HUDEP-2 (cell line): ENCODE results near the gene MBOAT1.
"Not testable (repeated sequence)": the region's sequence is repeated elsewhere in the genome, so short reads cannot be mapped to it uniquely, and the experiment has no call there.

Experiments used
- DNase-seq, 76 experiments: peaks; one replicate each; lab custom pipeline; 2025; ENCODE audit not compliant: unreplicated experiment in 76 of 76; lab: John Stamatoyannopoulos, UW

The MBOAT1 gene

DNA sequence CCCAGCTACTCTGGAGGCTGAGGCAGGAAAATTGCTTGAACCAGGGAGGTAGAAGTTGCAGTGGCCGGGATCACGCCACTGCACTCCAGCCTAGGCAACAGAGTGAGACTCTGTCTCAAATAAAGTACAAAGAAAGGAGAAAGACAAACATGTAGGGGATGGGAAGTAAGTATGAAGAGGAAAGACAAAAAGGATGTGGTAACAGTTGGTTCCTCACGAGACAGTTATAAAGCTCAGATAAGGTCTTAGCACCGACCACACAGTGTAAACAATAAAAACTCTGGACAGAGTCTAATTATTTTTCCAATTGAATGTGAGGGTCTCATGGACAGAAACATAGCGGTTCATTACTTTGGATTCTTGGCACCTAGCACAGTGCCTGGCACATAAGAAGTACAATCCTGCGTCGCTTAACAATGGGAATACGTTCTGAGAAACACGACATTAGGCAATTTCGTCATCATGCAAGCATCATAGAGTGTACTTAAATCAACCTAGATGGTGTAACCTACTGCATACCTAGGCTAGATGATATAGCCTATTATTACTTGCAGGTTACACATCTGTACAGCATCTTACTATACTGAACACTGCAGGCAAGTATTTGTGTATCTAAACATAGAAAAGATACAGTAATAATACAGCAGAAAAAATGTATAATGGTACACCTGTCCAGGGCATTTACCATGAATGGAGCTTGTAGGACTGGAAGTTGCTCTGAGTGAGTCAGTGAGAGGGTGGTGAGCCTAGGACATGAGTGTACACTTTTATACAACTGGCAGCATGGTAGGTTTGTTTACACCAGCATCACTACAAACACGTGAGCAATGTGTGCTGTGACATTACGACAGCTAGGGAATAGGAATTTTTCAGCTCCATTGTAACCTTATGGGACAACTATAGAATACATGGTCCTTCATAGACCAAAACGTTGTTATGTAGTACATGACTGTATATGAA is 38.2 kb downstream of the MBOAT1 start:
- DNase-seq: no peak

DNA sequence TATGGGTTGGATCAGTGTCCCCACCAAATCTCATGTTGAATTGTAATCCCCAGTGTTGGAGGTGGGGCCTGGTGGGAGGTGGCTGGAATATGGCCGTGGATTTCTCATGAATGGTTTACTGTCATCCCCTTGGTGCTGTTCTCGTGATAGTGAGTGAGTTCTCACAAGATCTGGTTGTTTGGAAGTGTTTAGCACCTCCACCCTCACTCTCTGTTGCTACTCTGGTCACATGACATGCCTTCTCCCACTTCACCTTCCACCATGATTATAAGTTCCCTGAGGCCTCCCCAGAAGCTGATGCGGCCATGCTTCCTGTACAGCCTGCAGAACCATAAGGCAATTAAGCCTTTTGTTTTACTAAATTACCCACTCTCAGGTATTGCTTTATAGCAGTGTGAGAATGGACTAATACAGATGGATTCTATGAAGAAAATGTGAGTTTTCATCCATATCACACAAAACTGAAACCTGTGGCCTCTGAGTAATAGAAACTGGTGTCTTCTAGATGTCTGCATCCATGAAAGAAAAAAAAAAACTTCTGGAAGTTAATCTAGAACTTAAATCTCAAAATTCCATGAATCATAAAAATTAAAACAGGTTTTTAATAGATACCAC is 39.3 kb downstream of the MBOAT1 start:
- DNase-seq: no peak

DNA sequence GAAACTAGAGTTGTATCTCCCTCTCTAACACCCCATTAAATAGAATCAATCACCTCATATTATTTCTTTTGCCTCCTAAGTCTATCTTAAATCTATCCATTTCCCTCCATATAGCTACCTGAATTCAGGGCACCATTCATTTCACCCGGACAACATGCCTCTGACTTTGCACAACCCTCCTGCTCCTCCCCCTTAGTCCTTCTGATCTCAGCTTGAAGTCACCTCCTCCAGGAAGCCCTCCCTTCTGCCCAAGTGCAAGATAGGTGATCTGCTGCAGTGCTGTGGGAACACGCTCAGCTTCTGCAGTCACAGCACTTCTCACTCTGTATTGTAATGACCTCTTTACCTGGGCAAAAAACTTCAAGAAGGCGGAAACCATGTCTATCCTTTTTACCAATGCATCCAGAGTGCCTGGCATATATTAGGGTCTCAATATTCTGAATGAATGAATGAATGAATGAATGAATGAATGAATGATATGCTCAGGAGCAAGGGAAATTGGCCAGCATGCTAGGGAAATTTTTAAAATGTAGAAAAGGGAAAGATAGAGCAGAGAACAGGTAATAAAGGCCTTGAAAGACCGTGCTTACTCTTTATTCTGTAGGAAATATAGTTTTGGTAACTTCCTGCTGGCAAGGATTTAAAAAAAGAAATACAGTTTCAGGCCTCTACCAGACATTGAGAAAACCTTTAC is 41.7 kb downstream of the MBOAT1 start:
- no peak for DNase-seq

- peak in 6 of 76 experiments; percentile 6 to 26 (median 18) for DNase-seq
Observed at GRCh38 chr6:20169786-20170185, 42.5 kb downstream of the MBOAT1 start.

GRCh38 chr6:20169119-20169557 is 43.1 kb downstream of the MBOAT1 start:
- DNase-seq: peak in 3 of 76 experiments; percentile 14 to 21 (median 20)

DNA sequence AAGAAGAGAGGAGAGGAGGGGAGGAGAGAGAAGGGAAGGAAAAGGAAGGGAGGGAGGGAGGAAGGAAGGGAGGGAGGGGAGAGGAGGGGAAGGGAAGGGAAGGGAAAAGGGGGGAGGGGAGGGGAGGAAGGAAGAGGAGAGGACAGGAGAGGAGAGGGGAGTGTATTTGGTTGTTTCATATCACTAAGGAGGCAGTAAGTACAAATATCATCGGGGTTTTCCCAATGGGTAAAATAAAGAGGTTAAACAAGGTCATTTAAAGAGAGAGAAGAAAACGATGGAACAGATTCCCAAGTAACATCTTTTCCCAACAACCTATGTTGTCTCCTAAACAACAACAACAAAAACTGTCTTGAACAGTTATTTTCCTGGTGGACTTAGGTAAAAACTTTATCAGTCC is 43.6 kb downstream of the MBOAT1 start:
- no peak for DNase-seq

GRCh38 chr6:20167601-20168000 is 44.7 kb downstream of the MBOAT1 start:
- DNase-seq: no peak

DNA sequence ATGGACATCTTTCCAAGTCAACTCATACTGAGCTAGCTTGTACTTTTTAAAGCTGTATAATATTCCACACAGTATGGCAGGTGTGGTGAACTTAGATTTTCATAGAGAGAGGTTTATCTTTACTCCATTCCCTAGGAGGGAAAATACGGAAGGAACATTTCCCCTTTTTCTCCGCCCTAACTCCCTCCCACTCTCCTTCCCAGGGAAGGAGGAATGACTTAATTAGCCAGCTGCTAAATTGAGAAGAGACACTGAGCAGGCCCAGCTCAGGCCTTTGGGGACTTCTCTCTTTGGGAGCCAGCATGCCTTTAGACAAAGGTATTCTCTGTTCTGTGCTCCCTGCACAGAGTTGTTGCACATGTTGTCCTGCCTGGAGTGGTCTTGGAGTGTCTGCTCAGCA is 46.1 kb downstream of the MBOAT1 start:
- no peak for DNase-seq

DNA sequence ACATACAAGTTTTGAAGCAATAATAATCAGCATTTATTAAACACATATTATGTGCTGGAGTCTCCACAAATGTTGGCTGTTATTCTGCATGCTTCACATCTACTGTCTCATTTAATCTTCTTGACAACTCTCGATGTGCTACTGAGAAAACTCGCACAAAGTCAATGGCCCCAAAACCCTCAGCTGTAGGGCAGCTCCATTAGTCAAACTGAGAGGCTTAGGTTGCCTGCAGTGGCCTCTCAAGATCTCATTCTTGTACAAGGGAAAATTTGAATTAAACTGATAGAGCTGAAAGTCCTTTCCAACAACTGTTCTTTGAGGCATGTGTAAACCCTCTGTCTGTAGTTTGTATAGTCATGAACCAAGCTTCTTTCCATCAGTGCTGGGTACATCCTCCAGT is 49.8 kb downstream of the MBOAT1 start:
- DNase-seq: no peak

DNA sequence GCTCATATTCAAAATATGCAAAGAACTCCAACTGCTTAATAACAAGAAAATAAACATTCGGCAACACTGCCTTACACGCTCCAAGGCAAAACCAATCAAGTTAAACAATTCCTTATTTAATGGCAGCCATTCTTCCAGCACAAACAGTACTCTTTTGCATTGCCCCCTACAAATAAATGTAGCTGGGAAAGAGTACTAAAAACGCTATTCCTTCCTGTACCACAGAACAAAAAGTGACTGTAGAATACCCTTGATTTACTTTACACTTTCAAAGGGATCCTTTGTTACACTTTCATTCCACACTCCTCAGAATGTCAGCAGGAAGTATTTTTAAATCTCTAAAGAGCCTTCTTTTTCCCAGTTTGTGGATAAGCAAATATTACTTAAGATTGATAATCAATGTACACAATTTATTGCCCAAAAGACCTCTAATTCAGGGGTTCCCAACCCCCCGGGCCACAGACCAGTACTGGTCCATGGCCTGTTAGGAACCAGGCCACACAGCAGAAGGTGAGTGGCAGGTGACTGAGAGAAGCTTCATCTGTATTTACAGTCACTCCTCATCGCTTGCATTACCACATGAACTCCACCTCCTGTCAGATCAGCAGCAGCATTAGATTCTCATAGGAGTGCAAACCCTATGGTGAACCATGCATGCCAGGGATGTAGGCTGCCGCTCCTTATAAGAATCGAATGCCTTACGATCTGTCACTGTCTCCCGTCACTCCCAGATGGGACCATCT is 51.6 kb downstream of the MBOAT1 start:
- DNase-seq: no peak

- no peak for DNase-seq
Observed at GRCh38 chr6:20159781-20160540, 52.3 kb downstream of the MBOAT1 start.

GRCh38 chr6:20159098-20159497 is 53.2 kb downstream of the MBOAT1 start:
- no peak for DNase-seq

GRCh38 chr6:20158676-20159075 is 53.6 kb downstream of the MBOAT1 start:
- DNase-seq: peak in 2 of 76 experiments; percentile 19

DNA sequence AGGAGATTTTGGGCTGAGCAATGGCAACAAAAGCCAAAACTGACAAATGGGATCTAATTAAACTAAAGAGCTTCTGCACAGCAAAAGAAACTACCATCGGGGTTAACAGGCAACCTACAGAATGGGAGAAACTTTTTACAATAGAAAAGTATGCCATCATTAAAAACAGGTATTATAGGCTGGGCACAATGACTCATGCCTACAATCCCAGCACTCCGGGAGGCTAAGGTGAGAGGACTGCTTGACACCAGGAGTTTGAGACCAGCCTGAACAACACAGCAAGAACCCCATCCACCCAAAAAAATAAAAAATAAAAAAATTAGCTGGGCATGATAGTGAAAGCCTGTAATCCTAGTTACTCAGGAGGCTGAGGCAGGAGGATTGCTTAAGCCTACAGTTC is 55.4 kb downstream of the MBOAT1 start:
- no peak for DNase-seq

DNA sequence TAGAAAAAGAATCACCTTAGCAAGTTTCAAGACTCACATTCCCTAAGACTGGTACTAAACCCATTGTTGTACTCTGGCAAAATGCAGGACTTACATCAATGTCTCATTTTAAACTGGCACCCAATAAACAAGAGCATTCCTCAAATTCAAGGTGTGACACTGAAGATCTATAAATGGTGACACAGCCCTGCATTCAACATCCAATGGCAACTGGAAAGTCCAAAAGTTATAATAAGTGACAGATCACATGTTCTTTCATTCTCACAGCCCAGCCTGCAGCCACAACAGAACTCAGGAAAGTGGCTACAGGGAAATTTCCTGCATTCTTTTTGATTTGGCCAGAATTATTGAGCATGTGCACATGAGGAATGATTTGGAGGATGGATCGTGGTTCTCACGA is 57.5 kb downstream of the MBOAT1 start:
- DNase-seq: no peak

DNA sequence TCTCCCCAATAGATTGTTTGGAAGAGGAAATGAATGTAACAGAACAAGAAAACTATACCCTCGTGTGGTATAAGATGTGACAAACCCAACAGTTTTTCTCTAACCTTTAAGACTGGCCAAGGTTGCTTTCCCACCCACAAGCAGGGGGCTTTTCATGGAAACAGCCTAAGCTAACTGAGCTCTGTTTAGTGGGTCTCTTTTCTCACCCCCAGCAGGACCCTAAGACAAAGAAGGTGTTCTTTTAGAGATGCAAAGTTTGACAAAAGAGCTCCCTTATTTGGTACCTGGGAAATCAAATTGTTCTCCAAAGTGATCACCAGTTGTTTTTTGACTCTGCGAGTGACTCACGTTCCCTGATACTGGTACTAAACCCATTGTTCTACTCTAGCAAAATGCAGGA is 59.1 kb downstream of the MBOAT1 start:
- no peak for DNase-seq

DNA sequence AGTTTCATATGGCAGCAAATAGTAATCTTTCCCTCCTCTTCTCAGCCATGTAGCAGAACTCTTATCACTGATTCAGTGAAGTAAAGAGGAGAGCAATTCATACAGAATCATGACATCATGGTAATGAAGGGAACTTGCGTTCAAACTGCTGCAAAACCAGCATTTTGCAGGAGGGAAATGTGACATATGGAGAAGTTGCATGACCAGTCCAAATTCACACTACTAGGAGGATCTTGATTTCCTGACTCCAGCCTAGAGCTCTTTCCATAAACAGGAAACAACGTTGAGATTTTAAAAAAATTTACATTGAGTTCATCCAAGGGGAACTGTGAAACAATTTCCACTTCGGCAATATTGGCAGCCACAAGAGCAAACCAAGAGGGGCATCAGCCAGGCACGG is 63.8 kb downstream of the MBOAT1 start:
- DNase-seq: no peak

DNA sequence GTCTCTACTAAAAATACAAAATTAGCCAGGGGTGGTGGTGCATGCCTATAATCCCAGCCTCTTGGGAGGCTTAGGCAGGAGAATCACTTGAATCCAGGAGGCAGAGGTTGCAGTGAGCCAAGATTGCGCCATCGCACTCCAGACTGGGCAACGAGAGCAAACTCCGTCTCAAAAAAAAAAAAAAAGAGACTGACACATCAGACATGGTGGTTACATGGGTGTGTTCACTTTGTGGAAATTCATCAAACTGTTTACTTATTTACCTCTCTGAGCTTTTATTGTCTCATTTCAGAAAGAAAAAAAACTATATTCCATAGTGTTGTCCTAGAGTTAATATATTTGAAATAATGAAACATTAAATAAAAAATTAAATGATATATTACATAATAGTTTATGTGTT is 64.8 kb downstream of the MBOAT1 start:
- DNase-seq: no peak

DNA sequence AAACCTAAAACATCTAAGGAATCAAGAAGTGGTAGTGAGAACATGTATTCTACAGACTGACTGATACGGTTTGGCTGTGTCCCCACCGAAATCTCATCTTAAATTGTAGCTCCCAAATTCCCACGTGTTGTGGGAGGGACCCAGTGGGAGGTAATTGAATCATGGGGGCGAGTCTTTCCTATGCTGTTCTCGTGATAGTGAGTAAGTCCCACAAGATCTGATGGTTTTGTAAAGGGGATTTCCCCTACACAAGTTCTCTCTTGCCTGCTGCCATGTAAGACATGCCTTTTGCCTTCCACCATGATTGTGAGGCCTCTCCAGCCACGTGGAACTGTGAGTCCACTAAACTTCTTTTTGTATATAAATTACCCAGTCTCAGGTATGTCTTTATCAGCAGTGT is 65.4 kb downstream of the MBOAT1 start:
- DNase-seq: not testable (repeated sequence)

GRCh38 chr6:20146291-20146690 is 66.0 kb downstream of the MBOAT1 start:
- DNase-seq: no peak
